Erythroblast (primary cell): ENCODE results near the gene C19orf85.

Experiments
- DNase-seq, 2 experiments: peaks; one replicate each; lab custom pipeline; 2025; lab: John Stamatoyannopoulos, UW
- GATA1 ChIP-seq: IDR thresholded peaks from 2 replicates; pipeline ENCODE4 v1.6.1; 2011; ENCODE audit warnings: low read depth, mild to moderate bottlenecking, control low read depth, low read length, moderate library complexity
- POLR2A ChIP-seq: IDR thresholded peaks from 2 replicates; pipeline ENCODE4 v1.6.1; 2011; ENCODE audit warnings: mild to moderate bottlenecking, low read length

C19orf85 gene

GRCh38 chr19:55462722-55463121 lies 1.8 kb downstream of the C19orf85 start:
- TF ChIP-seq GATA1 (no peak), POLR2A (no peak)
- no peak for DNase-seq

- peak; percentile 75 to 78 for DNase-seq
- peak; percentile 76 for TF ChIP-seq POLR2A
- TF ChIP-seq GATA1, result no peak
Measured at GRCh38 chr19:55461974-55462626, 2.5 kb downstream of the C19orf85 start.

- DNase-seq, result peak; percentile 100
- TF ChIP-seq GATA1 (no peak), POLR2A (peak; percentile 83)
Measured at GRCh38 chr19:55461259-55461973, 3.1 kb downstream of the C19orf85 start, which contains the start of gene ISOC2. TSS of gene ISOC2 (minus strand) at chr19:55461642. CDS start at chr19:55456486, 5,156 bp downstream.

GRCh38 chr19:55460670-55461258 lies 3.8 kb downstream of the C19orf85 start:
- peak; percentile 91 to 92 for DNase-seq
- TF ChIP-seq GATA1 (no peak), POLR2A (no peak)

- TF ChIP-seq POLR2A, result no peak
- TF ChIP-seq GATA1, result no peak
- peak; percentile 44 to 58 for DNase-seq
Measured at GRCh38 chr19:55459950-55460657, 4.4 kb downstream of the C19orf85 start.

GRCh38 chr19:55459551-55459949 lies 5.0 kb downstream of the C19orf85 start:
- no peak for DNase-seq
- TF ChIP-seq POLR2A, result no peak
- TF ChIP-seq GATA1, result no peak

GRCh38 chr19:55457683-55458457 lies 6.7 kb downstream of the C19orf85 start:
- no peak for TF ChIP-seq GATA1
- no peak for TF ChIP-seq POLR2A
- DNase-seq, result no peak

- no peak for DNase-seq
- TF ChIP-seq POLR2A, result no peak
- no peak for TF ChIP-seq GATA1
Measured at GRCh38 chr19:55456347-55456746, 8.2 kb downstream of the C19orf85 start.

- TF ChIP-seq GATA1 (no peak), POLR2A (no peak)
- no peak for DNase-seq
Measured at GRCh38 chr19:55455576-55456235, 8.8 kb downstream of the C19orf85 start.

- DNase-seq, result peak; percentile 71 to 83
- TF ChIP-seq POLR2A (no peak), GATA1 (no peak)
Measured at GRCh38 chr19:55454787-55455243, 9.7 kb downstream of the C19orf85 start.

- TF ChIP-seq GATA1 (no peak), POLR2A (no peak)
Measured at GRCh38 chr19:55453511-55454260, 10.9 kb downstream of the C19orf85 start.

More at GRCh38 chr19:55453511-55454260, 10.9 kb downstream of the C19orf85 start:
- peak in 1 of 2 experiments; percentile 51 for DNase-seq
